Muscle layer of colon (tissue), 2 donors: Measurements from ENCODE around the gene IQUB.
"Not testable (repeated sequence)": the region's sequence is repeated elsewhere in the genome, so short reads cannot be mapped to it uniquely, and the experiment has no call there.

ENCODE experiments used
- H3K27ac ChIP-seq: one replicate; pipeline ENCODE4 v1.7.0; 2013; ENCODE audit warnings: low read depth, mild to moderate bottlenecking, low read length, moderate library complexity
- H3K27me3 ChIP-seq, 2 donors: one replicate each; pipeline ENCODE4 v1.7.0; 2013; ENCODE audit warnings: low read length in 2 of 2, mild to moderate bottlenecking in 2 of 2; ENCODE audit not compliant: insufficient read depth in 2 of 2, control insufficient read depth in 1 of 2
- H3K36me3 ChIP-seq: one replicate; pipeline ENCODE4 v1.7.0; 2013; ENCODE audit warnings: mild to moderate bottlenecking, low read length; ENCODE audit not compliant: insufficient read depth
- H3K4me1 ChIP-seq: one replicate; pipeline ENCODE4 v1.7.0; 2013; ENCODE audit warnings: mild to moderate bottlenecking, low read length; ENCODE audit not compliant: insufficient read depth
- H3K4me3 ChIP-seq, 2 donors: one replicate each; pipeline ENCODE4 v1.7.0; 2013; ENCODE audit warnings: low read length in 2 of 2, low read depth in 1 of 2, mild to moderate bottlenecking in 1 of 2, moderate library complexity in 1 of 2
- H3K9ac ChIP-seq: one replicate; pipeline ENCODE4 v1.7.0; 2013; ENCODE audit warnings: low read length
- H3K9me3 ChIP-seq: one replicate; pipeline ENCODE4 v1.7.0; 2013; ENCODE audit warnings: mild to moderate bottlenecking, low read length
- donor health status: abdominal sarcoma.
- donor health status: Adenocarcinoma of cecum.

IQUB gene

GRCh38 chr7:123562121-123562520 is 27.7 kb upstream of the IQUB start:
- Histone ChIP-seq H3K27ac (no peak overlapping the region), H3K36me3 (no peaks in the 10 kb centered on the region), H3K4me3 (no peak overlapping the region), H3K9ac (no peak overlapping the region), H3K27me3 (no peaks in the 10 kb centered on the region), H3K4me1 (peaks cover 4% of the 10 kb centered on the region), H3K9me3 (no peaks in the 10 kb centered on the region)

- H3K9ac ChIP-seq: peak overlapping the region; percentile 74
- H3K27me3 ChIP-seq: no peaks in the 10 kb centered on the region
- peaks cover 17% of the 10 kb centered on the region for H3K4me1 ChIP-seq
- H3K4me3 ChIP-seq: peak overlapping the region; percentile 38 to 75
- peaks cover 12% of the 10 kb centered on the region for H3K36me3 ChIP-seq
- peak overlapping the region; percentile 83 for H3K27ac ChIP-seq
- no peaks in the 10 kb centered on the region for H3K9me3 ChIP-seq
These were observed 24.0 kb upstream of the IQUB start for GRCh38 chr7:123558289-123558874.

DNA sequence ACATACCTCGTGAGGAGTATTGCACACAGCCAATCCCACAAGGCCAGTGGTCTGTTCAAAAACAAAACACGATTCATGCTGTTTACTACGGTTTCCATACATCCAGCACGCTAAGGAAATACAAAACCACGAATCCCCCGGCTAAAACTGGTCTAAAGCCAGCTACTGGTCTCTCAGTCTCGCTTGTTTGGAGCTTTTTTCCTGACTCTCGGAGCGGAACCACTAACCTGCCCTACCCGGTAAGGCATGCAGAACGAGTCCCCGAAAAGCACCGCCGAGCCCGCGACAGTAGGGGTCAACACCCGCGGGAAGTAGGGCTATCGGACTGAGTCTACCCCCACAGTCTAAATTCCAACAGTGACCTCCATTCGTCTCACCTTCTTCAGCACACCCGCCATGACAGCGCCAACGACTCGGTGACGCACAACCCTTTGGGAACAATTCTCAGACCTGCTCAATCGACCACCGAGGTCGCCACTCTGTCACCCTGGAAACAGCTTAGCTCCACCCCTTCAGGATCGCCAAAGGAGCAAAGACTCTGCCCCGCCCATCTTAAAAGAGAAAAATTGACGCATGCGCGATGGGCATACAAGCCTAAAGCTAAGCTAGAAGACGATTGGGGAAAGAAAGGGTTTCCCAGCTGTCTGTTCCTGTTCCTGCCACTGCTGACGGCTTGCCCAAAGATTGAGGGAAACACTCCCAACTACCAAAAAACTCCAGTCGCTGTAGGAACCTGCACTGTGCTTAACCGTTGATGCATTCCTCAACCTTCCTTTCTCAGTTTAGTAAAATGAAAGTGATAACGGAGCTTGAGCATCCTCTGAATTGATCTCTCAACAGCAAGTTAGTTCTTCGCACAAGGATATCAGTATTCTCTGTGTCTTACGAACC is 23.2 kb upstream of the IQUB start, which contains the start of gene NDUFA5:
TSS of gene NDUFA5 (minus strand) at position 421 of the 891 bp plus-strand sequence. CDS start at position 398, 23 bp downstream.
- H3K9me3 ChIP-seq: no peaks in the 10 kb centered on the region

GRCh38 chr7:123557016-123557397 is 22.6 kb upstream of the IQUB start:
- peak overlapping the region; percentile 74 for H3K9ac ChIP-seq
- no peaks in the 10 kb centered on the region for H3K27me3 ChIP-seq

More for the DNA sequence above, 23.2 kb upstream of the IQUB start, which contains the start of gene NDUFA5:
- peaks cover 17% of the 10 kb centered on the region for H3K4me1 ChIP-seq
- peak within 1 kb of the TSS; percentile 74 for H3K9ac ChIP-seq
- H3K36me3 ChIP-seq: peaks cover 12% of the 10 kb centered on the region
- H3K27me3 ChIP-seq: no peaks in the 10 kb centered on the region
- peak within 1 kb of the TSS; percentile 75 to 80 for H3K4me3 ChIP-seq
- peak within 1 kb of the TSS; percentile 83 for H3K27ac ChIP-seq

GRCh38 chr7:123555484-123555883 is 21.1 kb upstream of the IQUB start:
- H3K4me3 ChIP-seq: no peak overlapping the region
- no peak overlapping the region for H3K9ac ChIP-seq
- no peaks in the 10 kb centered on the region for H3K27me3 ChIP-seq
- H3K27ac ChIP-seq: no peak overlapping the region
- no peaks in the 10 kb centered on the region for H3K9me3 ChIP-seq
- peaks cover 12% of the 10 kb centered on the region for H3K36me3 ChIP-seq
- H3K4me1 ChIP-seq: peaks cover 17% of the 10 kb centered on the region

More at GRCh38 chr7:123557016-123557397, 22.6 kb upstream of the IQUB start:
- H3K9me3 ChIP-seq: no peaks in the 10 kb centered on the region
- peaks cover 12% of the 10 kb centered on the region for H3K36me3 ChIP-seq
- peak overlapping the region; percentile 81 for H3K27ac ChIP-seq
- peaks cover 17% of the 10 kb centered on the region for H3K4me1 ChIP-seq
- H3K4me3 ChIP-seq: peak overlapping the region; percentile 75 to 80

- Histone ChIP-seq H3K4me1 (peaks cover 13% of the 10 kb centered on the region), H3K27me3 (no peaks in the 10 kb centered on the region), H3K9ac (no peak overlapping the region), H3K9me3 (no peaks in the 10 kb centered on the region), H3K27ac (no peak overlapping the region), H3K4me3 (no peak overlapping the region), H3K36me3 (peaks cover 21% of the 10 kb centered on the region)
These were observed 18.8 kb upstream of the IQUB start for GRCh38 chr7:123553159-123553558.

DNA sequence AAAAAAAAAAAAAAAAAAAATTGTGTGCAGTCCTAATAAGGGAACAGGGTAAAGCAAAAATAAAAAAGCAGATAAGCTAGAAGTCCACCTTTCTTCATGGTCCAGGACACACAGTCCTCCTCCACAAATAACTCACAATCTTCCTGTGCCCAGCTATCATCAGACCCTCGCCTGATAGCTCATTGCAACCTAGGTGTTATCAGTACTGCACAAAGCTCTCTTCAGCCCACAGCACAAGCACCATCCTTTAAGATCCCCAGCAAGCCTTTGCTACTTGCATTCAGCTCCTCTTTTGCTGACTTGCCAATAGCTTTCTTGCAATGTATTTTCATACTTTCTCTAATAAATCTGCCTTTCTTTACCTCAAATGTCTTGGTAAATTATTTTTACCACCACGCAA is 18.2 kb upstream of the IQUB start:
- no peak overlapping the region for H3K4me3 ChIP-seq

DNA sequence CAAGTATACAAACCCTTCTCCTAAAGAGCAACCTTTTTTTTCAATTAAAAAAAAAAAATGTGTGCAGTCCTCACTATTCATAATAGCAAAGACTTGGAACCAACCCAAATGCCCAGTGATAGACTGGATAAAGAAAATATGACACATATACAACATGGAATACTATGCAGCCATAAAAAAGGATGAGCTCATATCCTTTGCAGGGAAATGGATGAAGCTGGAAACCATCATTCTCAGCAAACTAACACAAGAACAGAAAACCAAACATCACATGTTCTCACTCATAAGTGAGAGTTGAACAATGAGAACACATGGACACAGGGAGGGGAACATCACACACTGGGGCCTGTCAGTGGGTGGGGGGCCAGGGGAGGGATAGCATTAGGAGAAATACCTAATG is 17.7 kb upstream of the IQUB start:
- not testable (repeated sequence) for H3K27ac ChIP-seq, H3K9ac ChIP-seq, H3K9me3 ChIP-seq, H3K4me3 ChIP-seq, H3K27me3 ChIP-seq
- peaks cover 21% of the 10 kb centered on the region for H3K36me3 ChIP-seq
- H3K4me1 ChIP-seq: peaks cover 13% of the 10 kb centered on the region

More for the DNA sequence above, 18.2 kb upstream of the IQUB start:
- peaks cover 13% of the 10 kb centered on the region for H3K4me1 ChIP-seq
- no peak overlapping the region for H3K27ac ChIP-seq
- no peaks in the 10 kb centered on the region for H3K27me3 ChIP-seq
- H3K9ac ChIP-seq: no peak overlapping the region
- H3K9me3 ChIP-seq: no peaks in the 10 kb centered on the region
- peaks cover 21% of the 10 kb centered on the region for H3K36me3 ChIP-seq

GRCh38 chr7:123548406-123548805 is 14.0 kb upstream of the IQUB start:
- no peaks in the 10 kb centered on the region for H3K4me1 ChIP-seq
- no peak overlapping the region for H3K27ac ChIP-seq
- peaks cover 9% of the 10 kb centered on the region for H3K36me3 ChIP-seq
- no peak overlapping the region for H3K4me3 ChIP-seq
- no peak overlapping the region for H3K9ac ChIP-seq
- H3K9me3 ChIP-seq: no peaks in the 10 kb centered on the region
- no peaks in the 10 kb centered on the region for H3K27me3 ChIP-seq

- H3K27me3 ChIP-seq: no peaks in the 10 kb centered on the region
- H3K9ac ChIP-seq: no peak overlapping the region
- H3K9me3 ChIP-seq: no peaks in the 10 kb centered on the region
- no peaks in the 10 kb centered on the region for H3K36me3 ChIP-seq
- no peaks in the 10 kb centered on the region for H3K4me1 ChIP-seq
- H3K27ac ChIP-seq: no peak overlapping the region
- no peak overlapping the region for H3K4me3 ChIP-seq
These were observed 5.5 kb upstream of the IQUB start for GRCh38 chr7:123539871-123540270.

DNA sequence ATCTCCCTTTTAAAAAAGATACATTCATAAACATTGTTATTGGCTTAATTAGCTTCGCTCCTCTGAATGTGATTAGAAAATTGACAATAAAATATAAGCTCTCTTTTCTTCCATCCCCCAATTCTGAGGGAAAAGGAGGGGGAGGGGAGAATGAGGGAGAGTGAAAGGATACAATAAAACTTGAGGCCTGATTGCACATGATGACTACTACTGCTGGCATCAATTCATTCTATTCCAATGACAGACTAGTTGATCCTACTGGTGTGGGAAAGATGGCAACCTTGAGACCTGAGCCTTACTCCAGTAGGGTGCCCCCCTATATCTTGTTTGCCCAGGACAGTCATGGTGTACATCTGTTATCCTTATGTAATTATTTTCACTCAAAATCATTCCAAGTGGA is 4.5 kb upstream of the IQUB start:
- Histone ChIP-seq H3K4me1 (peaks cover 4% of the 10 kb centered on the region), H3K36me3 (no peaks in the 10 kb centered on the region), H3K27ac (no peak overlapping the region), H3K27me3 (no peaks in the 10 kb centered on the region), H3K9ac (no peak overlapping the region), H3K9me3 (no peaks in the 10 kb centered on the region), H3K4me3 (no peak overlapping the region)
